Liver (tissue), 9 donors: ENCODE results near the gene CYP2A7. TPM values are rescaled to one million over a fixed set of nuclear protein-coding genes. Genes with fewer than 3 reads are reported as not detected.
"Not testable (repeated sequence)": the region's sequence is repeated elsewhere in the genome, so short reads cannot be mapped to it uniquely, and the experiment has no call there.

Source experiments
- DNase-seq: peaks from one replicate; pipeline ENCODE4 v3.0.0-alpha.2; 2017; ENCODE audit warnings: low spot score
- H3K27ac ChIP-seq, 2 donors: one replicate each; pipeline ENCODE4 v1.7.0; 2013; ENCODE audit warnings: inconsistent platforms in 2 of 2, low read length in 2 of 2, control low read depth in 1 of 2, low read depth in 1 of 2, mild to moderate bottlenecking in 1 of 2
- H3K27me3 ChIP-seq, 4 donors: one replicate each; pipeline versions ENCODE4 v1.6.1 to v1.7.0; 2013; ENCODE audit warnings: low read length in 3 of 4, inconsistent platforms in 1 of 4, mild to moderate bottlenecking in 1 of 4, moderate library complexity in 1 of 4; ENCODE audit not compliant: control insufficient read depth in 4 of 4, insufficient read depth in 4 of 4
- H3K36me3 ChIP-seq, 4 donors: one replicate each; pipeline versions ENCODE4 v1.6.1 to v1.7.0; 2013; ENCODE audit warnings: low read length in 3 of 4, mild to moderate bottlenecking in 3 of 4, low read depth in 1 of 4, moderate library complexity in 1 of 4; ENCODE audit not compliant: control insufficient read depth in 4 of 4, insufficient read depth in 3 of 4
- H3K4me1 ChIP-seq, 4 donors: one replicate each; pipeline versions ENCODE4 v1.6.1 to v1.7.0; 2013; ENCODE audit warnings: low read length in 3 of 4, mild to moderate bottlenecking in 3 of 4, moderate library complexity in 1 of 4; ENCODE audit not compliant: control insufficient read depth in 4 of 4, insufficient read depth in 4 of 4
- H3K4me3 ChIP-seq, 3 donors: one replicate each; pipeline versions ENCODE4 v1.6.1 to v1.7.0; 2013; ENCODE audit warnings: low read length in 3 of 3, control low read depth in 1 of 3, low read depth in 1 of 3, mild to moderate bottlenecking in 1 of 3
- H3K9ac ChIP-seq, 2 donors: one replicate each; pipeline ENCODE4 v1.7.0; 2013; ENCODE audit warnings: low read length in 2 of 2, mild to moderate bottlenecking in 2 of 2, moderate library complexity in 2 of 2, control low read depth in 1 of 2, low read depth in 1 of 2
- H3K9me3 ChIP-seq, 4 donors: one replicate each; pipeline versions ENCODE4 v1.6.1 to v1.7.0; 2013; ENCODE audit warnings: low read length in 3 of 4; ENCODE audit not compliant: control insufficient read depth in 4 of 4
- ATF3 ChIP-seq: IDR thresholded peaks from 2 replicates; pipeline ENCODE4 v1.6.1; 2016; ENCODE audit warnings: antibody characterized with exemption
- EGR1 ChIP-seq, 2 donors: IDR thresholded peaks; 2 replicates each; pipeline ENCODE4 v1.6.1; 2016 to 2018; ENCODE audit warnings: antibody characterized with exemption in 2 of 2, low read depth in 2 of 2
- FOXA1 ChIP-seq: IDR thresholded peaks from 2 replicates; pipeline ENCODE4 v1.6.1; 2016; ENCODE audit warnings: antibody characterized with exemption
- HNF4G ChIP-seq: IDR thresholded peaks from 2 replicates; pipeline ENCODE4 v1.6.1; 2016; ENCODE audit warnings: antibody characterized with exemption
- JUND ChIP-seq, 2 donors: IDR thresholded peaks; 2 replicates each; pipeline ENCODE4 v1.6.1; 2016; ENCODE audit warnings: antibody characterized with exemption in 2 of 2
- MAX ChIP-seq: IDR thresholded peaks from 2 replicates; pipeline ENCODE4 v1.6.1; 2016; ENCODE audit warnings: antibody characterized with exemption
- NR2F2 ChIP-seq: IDR thresholded peaks from 2 replicates; pipeline ENCODE4 v1.6.1; 2016; ENCODE audit warnings: antibody characterized with exemption
- REST ChIP-seq: IDR thresholded peaks from 2 replicates; pipeline ENCODE4 v1.6.1; 2016; ENCODE audit warnings: antibody characterized with exemption, mild to moderate bottlenecking
- RXRA ChIP-seq, 2 donors: IDR thresholded peaks; 2 replicates each; pipeline ENCODE4 v1.6.1; 2017 to 2018; ENCODE audit warnings: antibody characterized with exemption in 2 of 2, mild to moderate bottlenecking in 1 of 2
- YY1 ChIP-seq: IDR thresholded peaks from 2 replicates; pipeline ENCODE4 v1.6.1; 2016; ENCODE audit warnings: antibody characterized with exemption, mild to moderate bottlenecking
- ZBTB33 ChIP-seq: IDR thresholded peaks from 2 replicates; pipeline ENCODE4 v1.6.1; 2016; ENCODE audit warnings: antibody characterized with exemption
- whole genome bisulfite sequencing: extraction: QIAGEN DNeasy Blood & Tissue Kit; methylation state at CpG from one replicate; pipeline ENCODE4 v1.1.7; 2013; 5-methylcytosine and 5-hydroxymethylcytosine counted together
- polyA plus RNA-seq, 2 donors: library from polyadenylated mRNA; stranded (reverse) in 1 of 2; unstranded in 1 of 2; fragments of 200-250 nt in 1 of 2; fragments of >200 nt in 1 of 2; fragmentation: Nextera tagmentation in 1 of 2; extraction: Ambion mirVana in 1 of 2; gene quantifications; one replicate each; pipeline versions ENCODE4 v1.2.1 to v1.2.3, GENCODE V29; 2013 to 2015
- total RNA-seq, 2 donors: library from RNA; depleted of rRNA; stranded (reverse); fragments of >200 nt; gene quantifications; one replicate each; pipeline ENCODE4 v1.2.3, GENCODE V29; 2014
- donor health status: healthy.
- donor health status: healthy.
- donor health status: healthy.
- donor health status: healthy.
- donor health status: healthy.

CYP2A7 gene
- total and polyA plus RNA-seq, 4 donors = 3.3 to 57.9 (median 7.4) TPM; not detected in 1

- 96% methylated on average over 22 of the region's 22 CpGs for WGBS
- Histone ChIP-seq H3K27ac (no peak overlapping the region), H3K9ac (no peak overlapping the region), H3K27me3 (no peaks in the 10 kb centered on the region), H3K4me3 (no peak overlapping the region), H3K4me1 (peaks cover 6 to 40% (median 19%) of the 10 kb centered on the region in 4 donors), H3K36me3 (peaks cover 0 to 10% (median 4%) of the 10 kb centered on the region in 4 donors), H3K9me3 (no peaks in the 10 kb centered on the region)
- DNase-seq = no peak
- TF ChIP-seq ZBTB33 (no peak), JUND (IDR thresholded peaks at IDR 0.05) (no peak), FOXA1 (no peak), NR2F2 (no peak), RXRA (IDR thresholded peaks at IDR 0.05) (no peak), ATF3 (no peak), YY1 (no peak), MAX (no peak), REST (no peak), HNF4G (no peak), EGR1 (IDR thresholded peaks at IDR 0.05; ENCODE audit: low read depth in 2 of 2) (no peak)
Measured at GRCh38 chr19:40827386-40828247, 54.4 kb downstream of the CYP2A7 start.

- 86% methylated on average over 29 of the region's 29 CpGs for WGBS
- not testable (repeated sequence) for H3K9ac ChIP-seq, H3K9me3 ChIP-seq, DNase-seq, H3K27ac ChIP-seq, H3K36me3 ChIP-seq, H3K4me3 ChIP-seq, H3K27me3 ChIP-seq
- peaks cover 9 to 37% (median 23%) of the 10 kb centered on the region in 4 donors for H3K4me1 ChIP-seq
Measured at GRCh38 chr19:40826699-40827385, 55.2 kb downstream of the CYP2A7 start.

- not testable (repeated sequence) for H3K27ac ChIP-seq, H3K36me3 ChIP-seq
- 96% methylated on average over 9 of the region's 14 CpGs for WGBS
Measured at GRCh38 chr19:40826312-40826698, 55.7 kb downstream of the CYP2A7 start.

GRCh38 chr19:40825460-40826095 lies 56.5 kb downstream of the CYP2A7 start:
- 91% methylated on average over 6 of the region's 6 CpGs for WGBS
- peaks cover 10 to 29% (median 17%) of the 10 kb centered on the region in 4 donors for H3K4me1 ChIP-seq
- H3K4me3 ChIP-seq = peak overlapping the region in 1 of 3 donors; percentile 58
- H3K27ac ChIP-seq = peak overlapping the region in 1 of 2 donors; percentile 84
- H3K36me3 ChIP-seq, DNase-seq, H3K27me3 ChIP-seq, H3K9me3 ChIP-seq, H3K9ac ChIP-seq: not testable (repeated sequence)

More at GRCh38 chr19:40826312-40826698, 55.7 kb downstream of the CYP2A7 start:
- H3K27me3 ChIP-seq, DNase-seq, H3K4me3 ChIP-seq, H3K9ac ChIP-seq, H3K9me3 ChIP-seq: not testable (repeated sequence)
- H3K4me1 ChIP-seq = peaks cover 6 to 32% (median 18%) of the 10 kb centered on the region in 4 donors
